ENCODE measurements around the gene SNRNP35.

The SNRNP35 gene

GRCh38 chr12:123433615-123434014 lies 24.3 kb upstream of the SNRNP35 start:
- DNase-seq (ENCODE audit: low read depth, low spot score) = no peak
- no peak for TF ChIP-seq CTCF (IDR thresholded peaks at IDR 0.05; ENCODE audit: low read depth, low read length)
- in situ Hi-C loops (cut with HindIII; ENCODE audit: low sequenced_read_pairs) = no loop called here
- H3K4me3 ChIP-seq (ENCODE audit: low read depth, low read length) = no peak overlapping the region

DNA sequence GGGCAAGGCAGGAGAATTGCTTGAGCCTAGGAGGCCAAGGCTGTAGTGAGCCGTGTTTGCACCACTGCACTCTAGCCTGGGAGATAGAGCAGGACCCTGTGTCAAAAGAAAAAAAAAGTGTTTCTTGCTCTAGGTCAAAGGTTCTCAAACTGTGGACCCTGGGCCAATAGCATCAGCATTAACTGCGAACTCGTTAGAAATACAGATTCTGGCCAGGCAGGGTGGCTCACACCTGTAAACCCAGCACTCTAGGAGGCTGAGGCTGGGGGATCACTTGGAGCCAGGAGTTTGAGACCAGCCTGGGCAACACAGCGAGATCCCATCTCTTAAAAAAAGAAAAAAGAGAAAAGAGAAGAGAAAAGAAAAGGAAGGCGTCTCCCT lies 22.3 kb upstream of the SNRNP35 start:
- peak overlapping the region; percentile 86 for H3K4me3 ChIP-seq (ENCODE audit: low read depth, low read length)
- no peak for DNase-seq (ENCODE audit: low read depth, low spot score)
- no peak for TF ChIP-seq CTCF (IDR thresholded peaks at IDR 0.05; ENCODE audit: low read depth, low read length)
- in situ Hi-C loops (cut with HindIII; ENCODE audit: low sequenced_read_pairs) = no loop called here

DNA sequence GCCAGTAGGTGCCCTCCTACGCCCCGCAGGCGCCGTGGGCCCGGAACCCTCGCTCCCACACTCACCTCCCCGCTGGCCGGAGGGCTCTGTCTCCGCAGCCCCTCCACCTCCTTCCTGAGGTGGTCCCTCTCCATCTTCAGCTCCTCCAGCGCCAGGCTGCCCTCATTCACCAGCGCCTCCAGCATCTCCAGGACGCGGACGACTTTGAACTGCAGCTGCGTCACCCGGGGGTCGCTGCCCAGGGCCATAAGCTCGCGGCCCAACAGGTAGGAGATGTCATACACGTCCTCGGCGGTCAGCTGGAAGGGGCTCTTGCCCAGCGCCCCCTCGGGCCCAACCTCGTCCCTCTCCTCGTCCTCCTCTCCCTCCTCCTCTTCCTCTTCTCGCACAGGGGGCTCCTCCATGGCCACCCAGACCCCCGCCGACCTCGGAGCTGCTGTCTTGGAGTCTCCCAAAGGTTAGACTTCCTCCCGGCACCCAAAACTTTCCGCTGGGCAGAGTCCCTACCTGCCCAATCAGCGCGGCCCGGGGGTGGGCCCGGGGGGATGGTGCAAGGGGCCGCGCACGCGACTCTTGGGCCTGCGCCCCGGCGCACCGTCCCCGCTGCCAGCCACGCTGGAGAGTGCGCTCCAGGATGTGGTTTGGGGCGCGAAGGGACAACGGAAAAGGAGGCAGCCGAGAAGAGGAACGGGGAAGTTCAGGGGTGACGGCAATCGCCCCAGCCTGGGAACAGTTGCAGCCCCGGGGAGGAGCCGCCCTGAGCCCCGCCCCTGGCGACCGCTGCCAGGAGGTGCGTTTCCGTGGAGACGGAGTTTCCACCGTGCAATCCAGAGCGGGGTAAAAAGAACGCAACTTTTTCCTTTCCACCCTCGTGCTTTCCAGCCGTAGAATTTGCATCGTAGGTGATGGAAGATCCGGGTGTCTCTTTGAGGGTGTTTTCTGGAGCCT lies 21.6 kb upstream of the SNRNP35 start, which contains the start of gene RILPL2:
Gene RILPL2, minus strand, starts transcription at position 668 of the 948 bp plus-strand sequence. Its CDS starts 264 bp downstream, at position 404.
- no peak for TF ChIP-seq CTCF (IDR thresholded peaks at IDR 0.05; ENCODE audit: low read depth, low read length)
- in situ Hi-C loops (cut with HindIII; ENCODE audit: low sequenced_read_pairs) = no loop called here
- H3K4me3 ChIP-seq (ENCODE audit: low read depth, low read length) = peak within 1 kb of the TSS; percentile 86
- peak; percentile 69 for DNase-seq (ENCODE audit: low read depth, low spot score)

- no peak for DNase-seq (ENCODE audit: low read depth, low spot score)
- TF ChIP-seq CTCF (IDR thresholded peaks at IDR 0.05; ENCODE audit: low read depth, low read length) = no peak
- in situ Hi-C loops (cut with HindIII; ENCODE audit: low sequenced_read_pairs) = no loop called here
- no peak overlapping the region for H3K4me3 ChIP-seq (ENCODE audit: low read depth, low read length)
These were observed 16.3 kb upstream of the SNRNP35 start for GRCh38 chr12:123441523-123442164.

- no peak for DNase-seq (ENCODE audit: low read depth, low spot score)
- no peak overlapping the region for H3K4me3 ChIP-seq (ENCODE audit: low read depth, low read length)
- no peak for TF ChIP-seq CTCF (IDR thresholded peaks at IDR 0.05; ENCODE audit: low read depth, low read length)
These were observed 15.2 kb upstream of the SNRNP35 start for GRCh38 chr12:123442774-123443173.

DNA sequence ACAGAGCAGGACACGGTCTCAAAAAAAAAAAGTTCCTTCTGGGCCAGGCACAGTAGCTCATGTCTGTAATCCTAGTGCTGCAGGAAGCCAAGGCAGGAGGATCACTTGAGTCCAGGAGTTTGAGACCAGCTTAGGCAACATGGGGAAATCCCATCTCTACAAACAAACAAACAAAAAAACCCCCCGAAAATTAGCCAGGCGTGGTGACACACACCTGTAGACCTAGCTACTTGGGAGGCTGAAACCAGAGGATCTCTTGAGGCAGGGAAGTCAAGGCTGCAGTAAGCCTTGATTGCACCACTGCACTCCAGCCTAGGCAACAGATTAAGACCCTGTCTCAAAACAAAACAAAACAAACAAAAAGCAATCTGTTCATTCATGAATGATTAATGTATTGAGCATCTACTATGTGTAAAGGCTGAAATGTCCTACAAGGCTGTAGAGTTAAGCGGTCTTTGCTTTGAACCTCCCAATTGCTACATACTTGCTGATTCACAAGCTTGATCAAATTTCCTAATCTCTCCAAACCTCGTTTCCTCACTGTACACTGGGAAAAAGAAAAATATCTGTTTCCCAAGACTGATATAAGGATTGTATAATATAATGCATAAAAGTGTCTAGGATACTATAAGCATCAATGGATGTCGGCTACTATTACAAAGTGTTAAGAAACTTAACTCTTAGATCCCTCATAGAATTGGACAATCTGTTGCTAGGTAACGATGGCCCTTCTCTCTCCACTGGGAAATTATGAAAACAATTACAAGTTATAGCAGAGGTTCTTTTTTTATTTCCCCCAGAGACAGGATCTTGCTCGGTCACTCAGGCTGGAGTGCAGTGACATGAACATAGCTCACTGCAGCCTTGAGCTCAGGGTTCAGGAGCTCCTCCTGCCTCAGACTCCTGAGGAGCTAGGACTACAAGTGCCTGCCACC lies 13.6 kb upstream of the SNRNP35 start:
- no peak overlapping the region for H3K4me3 ChIP-seq (ENCODE audit: low read depth, low read length)
- no peak for DNase-seq (ENCODE audit: low read depth, low spot score)
- in situ Hi-C loops (cut with HindIII; ENCODE audit: low sequenced_read_pairs) = no loop called here
- no peak for TF ChIP-seq CTCF (IDR thresholded peaks at IDR 0.05; ENCODE audit: low read depth, low read length)

More at GRCh38 chr12:123442774-123443173, 15.2 kb upstream of the SNRNP35 start:
- in situ Hi-C loops (cut with HindIII; ENCODE audit: low sequenced_read_pairs) = no loop called here
